ENCODE measurements around the gene TFDP1.

GRCh38 chr13:113629866-113630265 lies 45.3 kb downstream of the TFDP1 start:
- no peak for TF ChIP-seq EZH2 (IDR thresholded peaks at IDR 0.05; ENCODE audit: insufficient read depth, poor library complexity, severe bottlenecking)
- TF ChIP-seq EZH2phosphoT487 (IDR thresholded peaks at IDR 0.05; ENCODE audit: insufficient read depth, low read depth): no peak
